ENCODE results near the gene PRC1.

Gene PRC1

DNA sequence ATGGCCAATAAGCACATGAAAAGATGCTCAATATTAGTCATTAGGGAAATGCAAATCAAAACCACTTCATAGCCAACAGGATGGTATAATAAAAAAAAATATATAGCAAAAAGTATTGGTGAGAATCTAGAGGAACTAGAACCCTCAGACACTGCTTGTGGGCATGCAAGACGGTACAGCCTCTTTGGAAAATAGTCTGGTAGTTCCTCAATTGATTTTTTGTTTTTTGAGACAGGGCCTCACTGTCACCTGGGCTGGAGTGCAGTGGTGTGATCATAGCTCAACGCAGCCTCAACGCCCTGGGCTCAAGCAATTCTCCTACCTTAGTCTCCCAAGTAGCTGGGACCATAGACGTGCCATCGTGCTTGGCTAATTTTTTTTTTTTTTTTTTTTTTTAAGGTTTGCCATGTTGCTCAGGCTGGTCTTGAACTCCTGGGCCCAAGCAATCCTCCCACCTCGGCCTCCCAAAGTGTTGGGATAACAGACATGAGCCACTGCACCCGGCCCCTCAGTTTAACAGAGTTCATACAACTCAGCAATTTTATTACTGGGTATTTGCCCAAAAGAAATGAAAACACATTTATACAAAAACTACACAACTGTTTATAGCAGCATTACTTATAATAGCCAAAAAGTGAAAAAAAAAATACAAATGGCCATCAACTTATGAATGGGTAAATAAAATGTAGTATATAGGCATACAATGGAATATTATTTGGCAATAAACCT lies 5.1 kb downstream of the PRC1 start:
- no peak for DNase-seq (ENCODE audit: low read depth)

GRCh38 chr15:90988296-90988695 lies 6.0 kb downstream of the PRC1 start:
- no peak for DNase-seq (ENCODE audit: low read depth)

DNA sequence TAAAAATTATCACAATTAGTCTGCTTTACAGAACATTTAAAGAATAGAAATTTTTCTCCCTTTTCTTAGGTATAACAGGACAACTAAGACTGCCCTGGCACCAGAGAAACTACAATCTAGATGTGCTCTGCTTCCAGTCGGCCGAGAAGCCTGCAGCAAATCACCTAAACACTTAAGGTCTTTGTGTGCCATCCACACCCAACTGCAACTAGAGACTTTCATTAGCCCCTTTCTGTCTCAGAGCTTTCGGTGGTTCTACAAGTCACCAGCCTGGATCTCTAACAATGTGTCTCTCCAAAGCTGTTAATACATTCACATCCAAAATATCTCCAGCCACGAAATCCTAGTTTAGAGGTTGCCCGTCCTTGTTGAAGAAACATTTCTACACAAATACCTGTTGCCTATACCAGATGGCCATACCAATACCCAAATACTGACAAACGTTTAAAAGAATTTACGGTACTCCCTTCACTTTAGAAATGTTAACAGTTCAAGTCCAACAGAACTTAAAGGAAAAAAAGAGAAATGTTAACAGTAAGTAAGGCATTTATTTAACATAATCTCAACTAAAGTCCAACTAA lies 6.7 kb downstream of the PRC1 start:
- DNase-seq (ENCODE audit: low read depth): no peak

DNA sequence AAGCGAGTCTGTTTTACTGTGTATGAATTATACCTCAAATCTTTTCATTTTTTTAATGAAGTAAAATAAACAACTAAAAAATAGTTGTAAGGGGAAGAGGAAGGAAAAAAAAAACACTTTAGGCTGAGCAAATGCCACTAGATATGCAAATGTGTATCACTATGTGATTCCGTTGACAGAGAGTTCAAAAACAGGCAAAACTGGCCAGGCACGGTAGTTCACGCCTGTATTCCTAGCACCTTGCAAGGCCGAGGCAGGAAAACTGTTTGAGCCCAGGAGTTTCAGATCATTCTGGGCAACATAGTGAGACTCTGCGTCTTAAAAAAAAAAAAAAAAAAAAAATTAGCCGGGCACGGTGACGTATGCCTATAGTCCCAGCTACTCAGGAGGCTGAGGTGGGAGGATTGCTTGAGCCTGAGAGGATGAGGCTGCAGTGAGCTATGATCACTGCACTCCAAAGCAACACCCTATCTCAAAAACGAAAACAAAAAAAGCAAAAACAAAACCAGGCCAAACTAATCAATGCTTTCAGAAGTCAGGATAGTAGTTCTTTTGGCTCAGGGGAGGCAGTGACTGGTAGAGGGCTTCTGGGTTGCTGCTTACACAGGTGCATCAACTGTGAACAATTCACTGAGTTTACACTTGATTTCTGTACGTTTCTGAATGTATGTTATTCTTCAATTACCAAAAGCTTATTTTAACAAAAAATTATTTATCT lies 7.4 kb downstream of the PRC1 start:
- no peak for DNase-seq (ENCODE audit: low read depth)

DNA sequence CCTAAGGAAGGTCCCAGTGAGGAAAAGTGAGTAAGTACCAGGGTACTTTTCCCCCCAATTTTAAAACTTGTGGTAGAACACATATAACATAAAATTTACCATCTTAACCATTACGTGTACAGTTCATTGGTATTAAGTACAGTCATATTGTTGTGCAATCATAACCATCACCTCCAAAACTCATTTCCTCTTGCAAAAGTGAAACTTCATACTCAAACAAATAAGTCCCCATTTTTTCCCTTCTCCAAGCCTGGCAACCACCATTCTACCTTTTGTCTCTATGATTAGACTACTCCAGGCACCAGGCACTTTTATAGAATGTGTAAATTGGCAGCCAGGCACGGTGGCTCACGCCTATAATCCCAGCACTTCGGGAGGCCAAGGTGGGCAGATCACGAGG lies 12.2 kb downstream of the PRC1 start:
- DNase-seq (ENCODE audit: low read depth): no peak

- no peak for DNase-seq (ENCODE audit: low read depth)
Measured at GRCh38 chr15:90981681-90982080, 12.7 kb downstream of the PRC1 start.

DNA sequence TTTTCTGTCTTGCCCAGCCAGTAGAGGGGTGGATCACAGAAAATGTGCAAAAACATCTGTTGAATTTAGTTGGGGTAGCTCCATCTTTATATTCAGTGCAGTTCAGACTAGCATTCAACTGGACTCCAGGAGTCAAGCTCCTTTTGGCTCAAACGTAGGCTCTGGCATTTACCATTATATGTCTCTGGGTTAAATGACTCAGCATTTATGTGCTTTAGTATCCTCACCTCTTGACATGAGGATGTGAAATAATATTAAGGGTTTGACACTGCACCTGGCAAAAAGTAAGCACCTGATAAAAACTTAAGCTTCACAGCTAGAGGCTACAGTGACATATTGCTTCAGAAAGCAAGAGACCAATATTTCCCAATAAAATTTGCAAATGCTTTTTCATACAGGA lies 14.8 kb downstream of the PRC1 start:
- DNase-seq (ENCODE audit: low read depth): no peak

DNA sequence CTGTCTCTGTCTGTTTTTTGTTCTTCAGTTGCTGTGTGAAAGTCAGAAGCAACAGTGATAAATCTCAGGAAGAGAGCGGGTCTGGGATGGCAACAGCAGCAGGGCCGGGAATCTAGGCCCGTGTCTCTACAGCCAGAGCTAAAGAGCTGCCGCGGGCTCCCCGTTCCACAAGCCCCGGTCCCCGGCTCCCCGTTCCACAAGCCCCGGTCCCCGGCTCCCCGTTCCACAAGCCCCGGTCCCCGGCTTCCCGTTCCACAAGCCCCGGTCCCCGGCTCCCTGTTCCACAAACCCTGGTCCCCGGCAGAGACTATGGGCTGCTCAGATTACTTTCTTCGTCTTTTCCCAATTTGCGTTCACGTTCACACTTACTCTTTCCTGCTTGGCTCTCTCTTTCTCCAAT lies 20.1 kb downstream of the PRC1 start:
- DNase-seq (ENCODE audit: low read depth): no peak

DNA sequence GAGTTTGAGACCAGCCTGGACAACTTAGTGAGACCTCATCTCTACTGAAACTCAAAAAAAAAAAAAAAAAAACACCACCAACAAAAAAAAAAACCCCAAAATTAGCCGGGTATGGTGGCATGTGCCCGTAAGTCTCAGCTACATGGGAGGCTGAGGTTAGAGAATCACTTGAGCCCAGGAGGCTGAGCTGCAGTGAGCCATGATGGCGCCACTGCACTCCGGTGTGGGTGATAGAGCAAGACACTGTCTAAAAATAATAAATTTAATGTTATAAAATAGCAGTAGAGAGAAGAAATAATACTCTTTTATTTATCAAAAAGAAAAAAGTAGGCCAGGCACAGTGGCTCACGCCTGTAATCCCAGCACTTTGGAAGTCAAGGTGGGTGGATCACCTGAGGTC lies 22.2 kb downstream of the PRC1 start:
- no peak for DNase-seq (ENCODE audit: low read depth)

- DNase-seq (ENCODE audit: low read depth): no peak
Measured at GRCh38 chr15:90970274-90970673, 24.1 kb downstream of the PRC1 start.

GRCh38 chr15:90968434-90968833 lies 25.9 kb downstream of the PRC1 start:
- no peak for DNase-seq (ENCODE audit: low read depth)

DNA sequence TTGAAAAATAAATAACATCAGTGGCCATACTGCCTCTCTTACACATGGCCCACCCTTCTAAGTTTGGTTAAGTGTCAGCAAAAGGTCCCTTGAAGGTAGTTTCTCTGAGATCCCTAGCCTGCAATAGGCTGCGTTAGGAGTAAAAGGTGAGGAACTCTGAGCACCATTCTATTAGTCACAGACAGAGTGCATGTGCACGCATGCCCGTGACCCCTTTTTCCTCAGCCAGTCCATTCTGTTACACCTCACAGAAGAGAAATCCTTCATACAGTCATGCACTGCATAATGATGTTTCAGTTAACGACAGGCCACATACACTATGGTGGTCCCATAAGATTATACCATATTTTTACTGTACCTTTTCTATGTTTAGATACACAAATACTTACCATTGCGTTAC lies 27.1 kb downstream of the PRC1 start:
- DNase-seq (ENCODE audit: low read depth): no peak

- no peak for DNase-seq (ENCODE audit: low read depth)
Measured at GRCh38 chr15:90966262-90966661, 28.1 kb downstream of the PRC1 start.

DNA sequence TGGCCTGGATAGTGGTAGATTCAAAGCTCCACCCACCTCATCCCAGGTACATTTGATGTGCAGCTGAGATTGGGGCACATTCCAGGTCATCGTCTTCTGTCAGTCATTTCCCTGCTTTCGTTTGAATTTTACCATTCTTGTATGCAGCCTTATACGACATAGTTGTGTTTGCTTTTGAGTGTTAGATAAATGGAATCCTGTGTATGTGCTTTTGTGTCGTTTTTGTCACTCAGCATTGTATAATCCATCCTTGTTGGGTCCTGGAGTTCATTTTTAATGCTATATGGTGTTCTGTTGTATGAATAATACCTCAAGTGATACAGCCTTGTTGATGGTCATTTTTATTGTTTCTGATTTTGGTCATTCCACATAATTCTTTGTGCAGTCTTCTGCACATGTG lies 32.3 kb downstream of the PRC1 start:
- no peak for DNase-seq (ENCODE audit: low read depth)

DNA sequence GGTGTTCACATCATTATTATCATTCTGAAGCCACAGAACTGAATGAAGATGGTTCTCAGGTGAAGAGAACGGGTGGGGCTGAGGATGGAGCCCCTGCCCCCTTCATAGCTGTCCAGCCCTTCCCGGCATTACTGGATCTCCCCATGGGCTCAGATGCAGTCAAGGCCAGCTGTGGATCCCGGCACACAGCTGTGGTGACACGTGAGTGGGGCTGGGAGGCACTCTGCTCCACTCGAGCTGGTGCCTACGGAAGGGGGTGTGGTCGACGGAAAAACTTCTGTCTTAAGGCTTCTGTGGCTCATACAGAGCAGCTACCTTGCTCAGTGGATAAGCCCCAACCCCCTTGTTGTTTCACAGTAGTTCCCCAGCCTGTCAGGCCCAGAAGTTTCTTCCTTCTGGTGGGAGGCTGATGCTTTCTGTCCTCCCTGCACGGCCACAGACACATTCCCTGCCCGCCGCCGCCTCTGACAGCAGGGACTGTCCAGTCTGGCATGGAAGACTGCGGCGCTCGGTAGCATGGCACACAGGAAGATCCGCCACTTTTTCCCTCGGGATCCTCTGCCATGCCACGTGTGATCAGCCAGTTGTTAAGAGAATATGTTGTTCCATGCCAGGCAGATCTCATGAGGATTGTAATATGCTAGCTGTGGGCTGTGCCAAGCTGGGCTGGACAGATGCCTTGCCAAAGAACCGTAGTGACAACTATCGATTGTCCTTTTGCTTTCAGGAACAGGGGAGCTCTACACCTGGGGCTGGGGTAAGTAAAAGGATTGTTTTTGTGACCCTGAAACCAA lies 33.8 kb downstream of the PRC1 start:
- DNase-seq (ENCODE audit: low read depth): no peak

- no peak for DNase-seq (ENCODE audit: low read depth)
Measured at GRCh38 chr15:90959894-90960293, 34.4 kb downstream of the PRC1 start.

DNA sequence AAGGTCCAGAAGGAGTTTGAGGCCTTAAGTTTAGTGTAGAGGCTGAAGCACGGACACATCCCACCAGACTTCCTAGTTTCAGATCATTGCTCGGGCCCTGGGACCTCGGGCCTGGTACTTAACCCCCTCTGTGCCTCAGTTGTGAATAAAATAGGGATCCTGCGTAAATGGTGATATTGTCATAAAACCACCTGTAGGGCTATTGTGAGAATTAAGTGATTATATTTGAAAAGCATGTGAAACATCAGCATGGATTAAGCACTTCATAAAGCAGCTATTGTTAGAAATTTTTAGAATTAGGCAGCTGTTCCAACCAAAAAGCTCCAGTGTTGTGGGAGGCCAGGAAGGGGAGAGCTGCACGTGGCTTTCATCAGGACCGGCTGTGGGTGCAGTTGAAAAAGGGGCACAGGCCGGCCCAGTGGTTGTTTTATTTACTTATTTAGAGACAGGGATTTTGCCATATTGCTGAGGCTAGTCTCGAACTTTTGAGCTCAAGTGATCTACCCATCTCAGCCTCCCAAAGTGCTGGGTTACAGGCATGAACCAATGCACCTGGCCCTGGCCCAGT lies 35.2 kb downstream of the PRC1 start:
- DNase-seq (ENCODE audit: low read depth): no peak

DNA sequence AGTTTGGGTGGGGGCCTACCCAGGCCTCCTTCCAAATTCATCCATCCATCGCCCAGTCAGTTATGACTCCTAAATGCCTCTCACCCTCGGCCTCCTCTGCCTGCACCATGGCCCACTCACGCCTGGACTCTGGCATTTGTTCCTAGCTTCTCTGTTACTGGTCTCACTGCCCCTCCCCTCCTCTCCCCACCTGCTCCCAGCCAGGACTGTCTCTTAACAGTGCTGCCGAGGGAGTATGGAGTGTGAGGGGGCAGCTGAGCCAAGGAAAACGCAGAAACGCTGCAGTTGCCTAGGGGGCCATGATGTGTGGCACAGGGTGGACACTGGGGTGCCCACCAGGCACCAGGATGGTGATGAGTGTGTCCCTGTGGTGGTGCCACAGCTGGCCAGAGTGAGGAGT lies 36.5 kb downstream of the PRC1 start:
- DNase-seq (ENCODE audit: low read depth): no peak

GRCh38 chr15:90957031-90957790 lies 37.1 kb downstream of the PRC1 start:
- DNase-seq (ENCODE audit: low read depth): no peak

GRCh38 chr15:90956274-90957030 lies 37.9 kb downstream of the PRC1 start:
- peak; percentile 55 for DNase-seq (ENCODE audit: low read depth)

All from activated T-helper 9 cell treated with anti-CD3 and anti-CD28 coated beads, Interleukin-2, amount 50 U/mL, for 16 hours (primary cell).